Measurements from ENCODE around the gene CYB5R3.
"Not testable (repeated sequence)": the region's sequence is repeated elsewhere in the genome, so short reads cannot be mapped to it uniquely, and the experiment has no call there.

Gene CYB5R3

GRCh38 chr22:42584364-42584940, 64.7 kb downstream of the CYB5R3 start:
- DNase-seq (ENCODE audit: low read depth), result no peak
- H3K4me3 ChIP-seq (ENCODE audit: low read depth, low read length), result no peak overlapping the region
- no peak for TF ChIP-seq CTCF (IDR thresholded peaks at IDR 0.05; ENCODE audit: low read depth, low read length, missing control alignments)

- no peak for DNase-seq (ENCODE audit: low read depth)
- TF ChIP-seq CTCF (IDR thresholded peaks at IDR 0.05; ENCODE audit: low read depth, low read length, missing control alignments), result no peak
- H3K4me3 ChIP-seq (ENCODE audit: low read depth, low read length), result no peak overlapping the region
These were observed 66.2 kb downstream of the CYB5R3 start for GRCh38 chr22:42582987-42583386.

GRCh38 chr22:42581762-42582716, 67.2 kb downstream of the CYB5R3 start:
- peak; percentile 36 for DNase-seq (ENCODE audit: low read depth)
- TF ChIP-seq CTCF (IDR thresholded peaks at IDR 0.05; ENCODE audit: low read depth, low read length, missing control alignments), result no peak
- peak overlapping the region; percentile 89 for H3K4me3 ChIP-seq (ENCODE audit: low read depth, low read length)

- H3K4me3 ChIP-seq (ENCODE audit: low read depth, low read length), result peak overlapping the region; percentile 89
- not testable (repeated sequence) for DNase-seq (ENCODE audit: low read depth)
These were observed 67.9 kb downstream of the CYB5R3 start for GRCh38 chr22:42581194-42581761.

- DNase-seq (ENCODE audit: low read depth); H3K4me3 ChIP-seq (ENCODE audit: low read depth, low read length): not testable (repeated sequence)
These were observed 69.2 kb downstream of the CYB5R3 start for GRCh38 chr22:42580040-42580439.

- no peak overlapping the region for H3K4me3 ChIP-seq (ENCODE audit: low read depth, low read length)
- no peak for DNase-seq (ENCODE audit: low read depth)
- TF ChIP-seq CTCF (IDR thresholded peaks at IDR 0.05; ENCODE audit: low read depth, low read length, missing control alignments), result no peak
These were observed 71.5 kb downstream of the CYB5R3 start for GRCh38 chr22:42577623-42578240.

- not testable (repeated sequence) for H3K4me3 ChIP-seq (ENCODE audit: low read depth, low read length); DNase-seq (ENCODE audit: low read depth)
These were observed 72.1 kb downstream of the CYB5R3 start for GRCh38 chr22:42577141-42577540.

GRCh38 chr22:42575996-42576574, 73.1 kb downstream of the CYB5R3 start:
- not testable (repeated sequence) for DNase-seq (ENCODE audit: low read depth); H3K4me3 ChIP-seq (ENCODE audit: low read depth, low read length)

- not testable (repeated sequence) for H3K4me3 ChIP-seq (ENCODE audit: low read depth, low read length); DNase-seq (ENCODE audit: low read depth)
These were observed 74.7 kb downstream of the CYB5R3 start for GRCh38 chr22:42574468-42574867.

GRCh38 chr22:42574046-42574445, 75.1 kb downstream of the CYB5R3 start:
- DNase-seq (ENCODE audit: low read depth); H3K4me3 ChIP-seq (ENCODE audit: low read depth, low read length): not testable (repeated sequence)

GRCh38 chr22:42571068-42571467, 78.1 kb downstream of the CYB5R3 start:
- H3K4me3 ChIP-seq (ENCODE audit: low read depth, low read length); DNase-seq (ENCODE audit: low read depth): not testable (repeated sequence)

- H3K4me3 ChIP-seq (ENCODE audit: low read depth, low read length); DNase-seq (ENCODE audit: low read depth): not testable (repeated sequence)
These were observed 78.6 kb downstream of the CYB5R3 start for GRCh38 chr22:42570580-42570979.

- not testable (repeated sequence) for H3K4me3 ChIP-seq (ENCODE audit: low read depth, low read length); DNase-seq (ENCODE audit: low read depth)
These were observed 81.2 kb downstream of the CYB5R3 start for GRCh38 chr22:42567950-42568349.
